Measurements from ENCODE around the gene OR52K2. TPM values are rescaled to one million over a fixed set of nuclear protein-coding genes. Genes with fewer than 3 reads are reported as not detected.

The OR52K2 gene
- polyA plus RNA-seq, 2 of the 4 experiments (the other 2 are of a cell fraction) = not detected

DNA sequence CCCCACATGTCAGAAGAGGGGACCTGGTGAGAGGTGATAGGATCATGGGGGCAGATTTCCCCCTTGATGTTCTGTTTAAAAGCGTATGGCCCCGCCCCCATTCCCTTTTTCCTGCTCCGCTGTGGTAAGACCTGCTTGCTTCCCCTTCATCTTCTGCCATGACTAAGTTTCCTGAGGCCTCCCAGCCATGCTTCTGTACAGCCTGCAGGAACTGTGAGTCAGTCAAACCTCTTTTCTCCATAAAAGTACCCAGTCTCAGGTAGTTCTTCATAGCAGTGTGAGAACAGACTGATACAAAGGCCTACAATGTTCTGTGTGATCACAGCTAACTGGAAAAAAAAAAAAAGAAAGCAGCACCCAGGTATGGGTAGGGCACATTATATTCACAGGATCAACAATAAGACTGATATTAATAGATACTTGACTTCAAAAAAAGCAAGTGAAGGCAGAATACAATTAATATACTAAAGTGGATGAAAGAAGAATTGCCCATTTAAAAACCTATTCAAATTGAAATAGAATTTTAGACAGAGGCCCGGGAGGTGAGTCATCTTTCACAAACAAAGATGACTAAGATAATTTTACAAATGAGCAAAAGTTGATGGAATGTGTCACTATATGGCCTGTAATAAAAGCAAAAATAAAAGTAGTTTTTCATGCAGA lies 31.6 kb downstream of the OR52K2 start:
- CTCF ChIA-PET = interaction anchor here (1.6 kb wide), 1 partner anchor 12 kb away, joined by 6 read pairs; no protein-coding TSS in a partner anchor
- Histone ChIP-seq H3K4me1 (peaks cover 8% of the 10 kb centered on the region; the same call in 2 of the 3 replicates), H3K27ac (no peak overlapping the region), H3K4me3 (no peak overlapping the region), H3K9me3 (no peaks in the 10 kb centered on the region), H3K4me2 (no peak overlapping the region; the same call in 2 of the 3 replicates)
- 43% methylated on average over 4 of the region's 4 CpGs for WGBS (ENCODE audit: missing lambda C conversion rate)
- POLR2A ChIA-PET = no interaction called here
- ATAC-seq (no peak), DNase-seq (ENCODE audit: low read depth in 1 of 2, low spot score in 1 of 2) (no peak), FAIRE-seq (no peak)
- TF ChIP-seq RAD21 (conservative IDR thresholded peaks at IDR 0.05 in 1 of 2, IDR thresholded peaks at IDR 0.05 in 1 of 2) = no peak
- TF ChIP-seq RFX5 (IDR thresholded peaks at IDR 0.05) = no peak
- TF ChIP-seq BHLHE40 (IDR thresholded peaks at IDR 0.05; ENCODE audit: low read depth, low read length) = no peak
- TF ChIP-seq, protein P1, sequence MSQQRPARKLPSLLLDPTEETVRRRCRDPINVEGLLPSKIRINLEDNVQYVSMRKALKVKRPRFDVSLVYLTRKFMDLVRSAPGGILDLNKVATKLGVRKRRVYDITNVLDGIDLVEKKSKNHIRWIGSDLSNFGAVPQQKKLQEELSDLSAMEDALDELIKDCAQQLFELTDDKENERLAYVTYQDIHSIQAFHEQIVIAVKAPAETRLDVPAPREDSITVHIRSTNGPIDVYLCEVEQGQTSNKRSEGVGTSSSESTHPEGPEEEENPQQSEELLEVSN (IDR thresholded peaks at IDR 0.05; ENCODE audit: borderline replicate concordance, low read depth) = no peak
- no peak for TF ChIP-seq FOSL2 (IDR thresholded peaks at IDR 0.05)
- TF ChIP-seq FOSL2 (CRISPR knock-in tag; IDR thresholded peaks at IDR 0.05) = peak; percentile 63

DNA sequence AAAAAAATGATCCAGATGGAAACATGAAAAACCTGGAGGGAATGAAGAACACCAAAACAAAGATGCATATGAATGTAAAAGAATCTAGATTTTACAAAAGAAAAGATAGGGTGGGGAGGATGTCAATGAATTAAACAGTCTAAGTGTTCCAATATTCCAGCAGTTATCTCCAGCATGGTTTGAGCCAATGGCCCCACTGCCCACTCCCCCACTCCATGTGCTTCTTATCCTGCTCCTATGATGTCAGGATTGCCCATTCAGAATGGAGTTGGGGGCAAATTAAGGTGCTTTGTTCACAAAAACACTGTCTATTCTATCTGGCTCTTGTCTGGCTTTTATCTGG lies 32.1 kb downstream of the OR52K2 start:
- ChIA-PET POLR2A (no interaction called here), CTCF (interaction anchor here (1.6 kb wide), 1 partner anchor 11 kb away, joined by 6 read pairs; no protein-coding TSS in a partner anchor)
- H3K4me1 ChIP-seq = peaks cover 8% of the 10 kb centered on the region; the same call in 2 of the 3 replicates
- FAIRE-seq (no peak), ATAC-seq (no peak), DNase-seq (ENCODE audit: low read depth in 1 of 2, low spot score in 1 of 2) (no peak)
- TF ChIP-seq FOSB (CRISPR knock-in tag; IDR thresholded peaks at IDR 0.05) (no peak), TFCP2L1 (CRISPR knock-in tag; IDR thresholded peaks at IDR 0.05) (no peak), RARB (CRISPR knock-in tag; IDR thresholded peaks at IDR 0.05) (no peak), ZFP36 (IDR thresholded peaks at IDR 0.05; ENCODE audit: borderline replicate concordance, partially characterized antibody) (no peak), HOXB5 (CRISPR knock-in tag; IDR thresholded peaks at IDR 0.05) (no peak), CEBPB (IDR thresholded peaks at IDR 0.05) (no peak), FOSL2 (IDR thresholded peaks at IDR 0.05) (no peak), FOSL2 (CRISPR knock-in tag; IDR thresholded peaks at IDR 0.05) (no peak), EHF (CRISPR knock-in tag; IDR thresholded peaks at IDR 0.05) (no peak), ZSCAN20 (CRISPR knock-in tag; IDR thresholded peaks at IDR 0.05) (no peak), RCOR1 (IDR thresholded peaks at IDR 0.05; ENCODE audit: low read depth, low read length) (no peak), KDM1A (IDR thresholded peaks at IDR 0.05; ENCODE audit: low read depth) (no peak), SREBF2 (IDR thresholded peaks at IDR 0.05) (no peak), HEYL (CRISPR knock-in tag; IDR thresholded peaks at IDR 0.05) (no peak), CHD2 (IDR thresholded peaks at IDR 0.05; ENCODE audit: low read length, partially characterized antibody) (no peak), NR3C1 (IDR thresholded peaks at IDR 0.05) (no peak), MYC (IDR thresholded peaks at IDR 0.05; ENCODE audit: borderline replicate concordance, low read length) (no peak), ZC3H11A (IDR thresholded peaks at IDR 0.05) (no peak), RAD21 (conservative IDR thresholded peaks at IDR 0.05 in 1 of 2, IDR thresholded peaks at IDR 0.05 in 1 of 2) (no peak)
- TF ChIP-seq, protein P2, sequence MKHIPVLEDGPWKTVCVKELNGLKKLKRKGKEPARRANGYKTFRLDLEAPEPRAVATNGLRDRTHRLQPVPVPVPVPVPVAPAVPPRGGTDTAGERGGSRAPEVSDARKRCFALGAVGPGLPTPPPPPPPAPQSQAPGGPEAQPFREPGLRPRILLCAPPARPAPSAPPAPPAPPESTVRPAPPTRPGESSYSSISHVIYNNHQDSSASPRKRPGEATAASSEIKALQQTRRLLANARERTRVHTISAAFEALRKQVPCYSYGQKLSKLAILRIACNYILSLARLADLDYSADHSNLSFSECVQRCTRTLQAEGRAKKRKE (CRISPR knock-in tag; IDR thresholded peaks at IDR 0.05; ENCODE audit: low read depth) = no peak
- TF ChIP-seq, protein P3, sequence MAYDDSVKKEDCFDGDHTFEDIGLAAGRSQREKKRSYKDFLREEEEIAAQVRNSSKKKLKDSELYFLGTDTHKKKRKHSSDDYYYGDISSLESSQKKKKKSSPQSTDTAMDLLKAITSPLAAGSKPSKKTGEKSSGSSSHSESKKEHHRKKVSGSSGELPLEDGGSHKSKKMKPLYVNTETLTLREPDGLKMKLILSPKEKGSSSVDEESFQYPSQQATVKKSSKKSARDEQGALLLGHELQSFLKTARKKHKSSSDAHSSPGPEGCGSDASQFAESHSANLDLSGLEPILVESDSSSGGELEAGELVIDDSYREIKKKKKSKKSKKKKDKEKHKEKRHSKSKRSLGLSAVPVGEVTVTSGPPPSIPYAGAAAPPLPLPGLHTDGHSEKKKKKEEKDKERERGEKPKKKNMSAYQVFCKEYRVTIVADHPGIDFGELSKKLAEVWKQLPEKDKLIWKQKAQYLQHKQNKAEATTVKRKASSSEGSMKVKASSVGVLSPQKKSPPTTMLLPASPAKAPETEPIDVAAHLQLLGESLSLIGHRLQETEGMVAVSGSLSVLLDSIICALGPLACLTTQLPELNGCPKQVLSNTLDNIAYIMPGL (CRISPR knock-in tag; IDR thresholded peaks at IDR 0.05; ENCODE audit: borderline replicate concordance) = no peak
- no peak overlapping the region; the same call in 2 of the 3 replicates for H3K4me2 ChIP-seq
- no peaks in the 10 kb centered on the region for H3K9me3 ChIP-seq
- H3K27ac ChIP-seq = no peak overlapping the region
- no peak overlapping the region for H3K4me3 ChIP-seq
